ENCODE data around the gene AP2A2. TPM values are rescaled to one million over a fixed set of nuclear protein-coding genes. Genes with fewer than 3 reads are reported as not detected.

AP2A2 gene
- total RNA-seq, 1 experiment from 2014 or later, result 123 TPM

GRCh38 chr11:1011320-1011698 lies 85.6 kb downstream of the AP2A2 start:
- DNase-seq (ENCODE audit: low read depth, low spot score) (no peak), ATAC-seq (no peak)
- TF ChIP-seq TCF7L2 (IDR thresholded peaks at IDR 0.05; ENCODE audit: low read depth, low read length) (no peak), CTCF (IDR thresholded peaks at IDR 0.05) (no peak), SIN3A (IDR thresholded peaks at IDR 0.05; ENCODE audit: borderline replicate concordance, insufficient read depth, low read depth, low read length) (no peak), POLR2AphosphoS5 (IDR thresholded peaks at IDR 0.05; ENCODE audit: low read depth, low read length) (no peak)
- TF ChIP-seq, protein P1, sequence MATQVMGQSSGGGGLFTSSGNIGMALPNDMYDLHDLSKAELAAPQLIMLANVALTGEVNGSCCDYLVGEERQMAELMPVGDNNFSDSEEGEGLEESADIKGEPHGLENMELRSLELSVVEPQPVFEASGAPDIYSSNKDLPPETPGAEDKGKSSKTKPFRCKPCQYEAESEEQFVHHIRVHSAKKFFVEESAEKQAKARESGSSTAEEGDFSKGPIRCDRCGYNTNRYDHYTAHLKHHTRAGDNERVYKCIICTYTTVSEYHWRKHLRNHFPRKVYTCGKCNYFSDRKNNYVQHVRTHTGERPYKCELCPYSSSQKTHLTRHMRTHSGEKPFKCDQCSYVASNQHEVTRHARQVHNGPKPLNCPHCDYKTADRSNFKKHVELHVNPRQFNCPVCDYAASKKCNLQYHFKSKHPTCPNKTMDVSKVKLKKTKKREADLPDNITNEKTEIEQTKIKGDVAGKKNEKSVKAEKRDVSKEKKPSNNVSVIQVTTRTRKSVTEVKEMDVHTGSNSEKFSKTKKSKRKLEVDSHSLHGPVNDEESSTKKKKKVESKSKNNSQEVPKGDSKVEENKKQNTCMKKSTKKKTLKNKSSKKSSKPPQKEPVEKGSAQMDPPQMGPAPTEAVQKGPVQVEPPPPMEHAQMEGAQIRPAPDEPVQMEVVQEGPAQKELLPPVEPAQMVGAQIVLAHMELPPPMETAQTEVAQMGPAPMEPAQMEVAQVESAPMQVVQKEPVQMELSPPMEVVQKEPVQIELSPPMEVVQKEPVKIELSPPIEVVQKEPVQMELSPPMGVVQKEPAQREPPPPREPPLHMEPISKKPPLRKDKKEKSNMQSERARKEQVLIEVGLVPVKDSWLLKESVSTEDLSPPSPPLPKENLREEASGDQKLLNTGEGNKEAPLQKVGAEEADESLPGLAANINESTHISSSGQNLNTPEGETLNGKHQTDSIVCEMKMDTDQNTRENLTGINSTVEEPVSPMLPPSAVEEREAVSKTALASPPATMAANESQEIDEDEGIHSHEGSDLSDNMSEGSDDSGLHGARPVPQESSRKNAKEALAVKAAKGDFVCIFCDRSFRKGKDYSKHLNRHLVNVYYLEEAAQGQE (IDR thresholded peaks at IDR 0.05; ENCODE audit: insufficient read depth in 1 of 2, low read depth in 2 of 2, low read length in 1 of 2), result no peak
- no peaks in the 10 kb centered on the region for H3K27me3 ChIP-seq (ENCODE audit: control insufficient read depth, insufficient read depth, low read length)
- H3K4me1 ChIP-seq (ENCODE audit: control insufficient read depth, insufficient read depth, low read length), result no peaks in the 10 kb centered on the region
- no peak overlapping the region for H3K4me3 ChIP-seq (ENCODE audit: low read depth in 2 of 2, low read length in 2 of 2)
- intact Hi-C loops (cut with micrococcal nuclease; ENCODE audit: unreplicated experiment), result no loop called here
- POLR2A ChIA-PET, result no interaction called here
- BruUV-seq (replicated peaks), result no TSS peak
- no peak overlapping the region for H3K27ac ChIP-seq (ENCODE audit: low read length)
- peaks cover 6% of the 10 kb centered on the region; the same call in 1 of the 2 replicates for H3K36me3 ChIP-seq (ENCODE audit: control insufficient read depth, insufficient read depth, low read length)
- CTCF ChIA-PET, result no interaction called here
- H3K9me3 ChIP-seq (ENCODE audit: control insufficient read depth, insufficient read depth, low read depth, low read length), result no peaks in the 10 kb centered on the region
- in situ Hi-C loops (cut with HindIII; ENCODE audit: low pct_unique_long_range_greater_than_20kb, low sequenced_read_pairs), result no loop called here

- ChIA-PET CTCF (no interaction called here), POLR2A (no interaction called here)
- no peaks in the 10 kb centered on the region for H3K9me3 ChIP-seq (ENCODE audit: control insufficient read depth, insufficient read depth, low read depth, low read length)
- in situ Hi-C loops (cut with HindIII; ENCODE audit: low pct_unique_long_range_greater_than_20kb, low sequenced_read_pairs) (no loop called here), intact Hi-C loops (cut with micrococcal nuclease; ENCODE audit: unreplicated experiment) (no loop called here)
- H3K27ac ChIP-seq (ENCODE audit: low read length), result no peak overlapping the region
- no peaks in the 10 kb centered on the region for H3K27me3 ChIP-seq (ENCODE audit: control insufficient read depth, insufficient read depth, low read length)
- H3K4me3 ChIP-seq (ENCODE audit: low read depth in 2 of 2, low read length in 2 of 2), result no peak overlapping the region
- H3K36me3 ChIP-seq (ENCODE audit: control insufficient read depth, insufficient read depth, low read length), result peaks cover 6% of the 10 kb centered on the region; the same call in 1 of the 2 replicates
- DNase-seq (ENCODE audit: low read depth, low spot score) (no peak), ATAC-seq (no peak)
- H3K4me1 ChIP-seq (ENCODE audit: control insufficient read depth, insufficient read depth, low read length), result no peaks in the 10 kb centered on the region
- TF ChIP-seq TCF7L2 (IDR thresholded peaks at IDR 0.05; ENCODE audit: low read depth, low read length) (no peak), SIN3A (IDR thresholded peaks at IDR 0.05; ENCODE audit: borderline replicate concordance, insufficient read depth, low read depth, low read length) (no peak), POLR2AphosphoS5 (IDR thresholded peaks at IDR 0.05; ENCODE audit: low read depth, low read length) (no peak), CTCF (IDR thresholded peaks at IDR 0.05) (no peak)
- TF ChIP-seq, protein P1 (IDR thresholded peaks at IDR 0.05; ENCODE audit: insufficient read depth in 1 of 2, low read depth in 2 of 2, low read length in 1 of 2), result no peak
- no TSS peak for BruUV-seq (replicated peaks)
Measured at GRCh38 chr11:1012291-1012690, 86.6 kb downstream of the AP2A2 start.
